Measurements from ENCODE around the gene CHSY3.

Gene CHSY3

DNA sequence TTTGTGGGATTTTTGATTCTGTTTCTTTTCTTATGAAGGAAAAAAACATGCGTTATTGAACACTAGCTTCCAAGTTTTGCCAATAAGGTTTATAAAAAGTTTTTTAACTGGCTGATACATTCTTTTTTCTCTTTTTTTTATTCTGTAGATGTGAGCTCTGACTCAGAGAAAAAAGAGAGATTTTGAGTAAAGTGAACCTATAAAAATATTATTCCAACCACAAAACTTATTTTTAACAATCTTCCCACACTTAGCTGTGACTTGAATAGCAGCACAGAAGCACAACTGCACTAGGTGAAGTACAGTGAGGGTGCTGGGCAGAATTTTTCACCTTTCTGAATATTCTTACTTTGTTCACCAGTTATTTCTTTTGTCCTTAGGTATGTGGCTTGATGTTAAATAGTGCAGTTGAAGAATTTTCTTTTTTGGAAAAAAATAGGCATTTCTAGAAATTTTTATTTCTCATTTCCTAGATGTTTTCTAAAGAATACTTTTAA is 41.6 kb downstream of the CHSY3 start:
- no peak for DNase-seq (ENCODE audit: low read depth in 2 of 2)

GRCh38 chr5:129951039-129951438 is 46.8 kb downstream of the CHSY3 start:
- no peak for DNase-seq (ENCODE audit: low read depth in 2 of 2)

- no peak for DNase-seq (ENCODE audit: low read depth in 2 of 2)
Observed at GRCh38 chr5:129958581-129958980, 54.3 kb downstream of the CHSY3 start.

- DNase-seq (ENCODE audit: low read depth in 2 of 2): no peak
Observed at GRCh38 chr5:129960831-129961230, 56.6 kb downstream of the CHSY3 start.

DNA sequence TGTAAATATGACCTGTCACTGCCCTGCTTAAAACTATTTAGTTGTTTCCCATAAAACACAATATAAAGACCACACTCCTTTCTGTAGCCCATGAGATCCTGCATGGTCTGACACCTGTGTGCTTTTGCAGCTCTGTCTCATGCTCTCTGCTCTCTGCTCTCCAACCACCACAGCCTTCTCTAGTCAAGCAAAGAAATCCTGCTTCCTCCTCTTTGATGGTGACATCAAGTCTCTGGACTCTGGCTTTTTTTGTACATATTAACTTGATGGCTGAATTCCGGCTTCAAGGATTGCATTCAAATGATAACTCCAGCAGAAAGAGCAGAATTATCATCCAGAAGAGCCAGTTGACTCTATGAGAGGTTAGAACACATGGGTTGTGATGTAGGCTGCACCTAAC is 58.2 kb downstream of the CHSY3 start:
- DNase-seq (ENCODE audit: low read depth in 2 of 2): no peak

- DNase-seq (ENCODE audit: low read depth in 2 of 2): no peak
Observed at GRCh38 chr5:129963359-129963758, 59.1 kb downstream of the CHSY3 start.

GRCh38 chr5:129966071-129966470 is 61.8 kb downstream of the CHSY3 start:
- DNase-seq (ENCODE audit: low read depth in 2 of 2): no peak

GRCh38 chr5:129971714-129972113 is 67.4 kb downstream of the CHSY3 start:
- DNase-seq (ENCODE audit: low read depth in 2 of 2): no peak

DNA sequence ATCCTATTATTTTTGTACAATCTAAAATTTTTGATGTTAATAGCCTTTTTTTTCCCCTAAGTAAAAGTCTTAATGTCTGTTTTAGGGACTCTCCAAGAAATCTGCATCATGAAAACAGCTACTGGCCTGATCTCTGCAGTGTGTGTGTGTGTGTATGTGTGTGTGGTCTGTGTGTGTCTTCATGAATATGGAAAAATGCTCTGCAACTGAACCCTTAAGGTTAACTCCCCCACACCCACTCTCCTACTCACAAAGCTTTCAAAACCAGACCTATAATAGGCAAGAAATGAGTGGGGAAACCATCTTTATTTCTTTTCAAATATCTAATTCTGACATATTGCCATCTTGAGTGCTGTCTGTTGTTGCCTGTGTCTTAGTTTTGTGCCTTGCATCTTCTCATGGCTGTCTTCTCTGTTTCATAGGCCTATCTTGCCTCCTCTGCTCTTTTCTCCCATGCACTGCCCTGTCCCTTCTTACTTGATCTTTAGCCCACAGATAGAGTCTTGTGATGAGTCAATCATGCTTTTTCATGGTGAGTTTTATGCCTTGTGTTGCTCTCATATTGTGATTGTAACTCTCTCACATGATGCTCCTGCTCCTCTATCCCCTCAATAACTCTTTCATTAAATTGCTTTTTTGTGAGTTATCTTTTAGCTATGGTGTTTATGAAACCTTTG is 68.3 kb downstream of the CHSY3 start:
- DNase-seq (ENCODE audit: low read depth in 2 of 2): no peak

DNA sequence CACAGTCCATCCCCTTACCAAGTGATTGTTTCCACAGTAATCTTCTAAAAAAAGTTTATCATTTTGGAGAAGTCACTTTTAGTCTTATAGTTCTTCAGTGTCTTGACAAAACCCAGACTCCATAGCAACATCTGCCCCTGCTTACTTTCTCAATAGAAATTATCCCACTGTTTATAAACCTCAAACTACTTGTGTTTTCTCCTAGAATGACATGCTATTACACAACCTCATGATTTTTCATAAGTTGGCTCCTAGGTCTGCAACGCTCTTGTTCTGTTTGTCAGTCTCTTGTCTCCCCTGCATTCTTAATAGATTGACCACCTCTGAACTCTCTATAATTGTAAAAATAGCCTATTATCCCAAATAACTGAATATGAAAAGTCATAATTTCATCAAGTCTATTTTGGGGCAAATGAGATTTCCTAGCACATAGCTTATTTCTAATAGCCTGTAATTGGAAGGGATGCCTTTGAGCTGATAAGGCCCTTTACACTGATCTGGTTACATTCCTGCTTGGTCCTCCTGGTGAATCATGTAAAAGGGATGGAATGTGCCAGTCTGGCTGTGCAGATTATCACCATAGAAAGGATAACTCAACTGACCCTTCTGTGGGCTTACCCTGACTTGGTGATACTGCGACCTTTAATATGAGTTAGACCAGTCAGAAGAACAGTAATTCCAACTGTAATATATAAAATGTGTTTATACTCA is 69.6 kb downstream of the CHSY3 start:
- no peak for DNase-seq (ENCODE audit: low read depth in 2 of 2)

GRCh38 chr5:129977810-129978209 is 73.5 kb downstream of the CHSY3 start:
- DNase-seq (ENCODE audit: low read depth in 2 of 2): no peak

DNA sequence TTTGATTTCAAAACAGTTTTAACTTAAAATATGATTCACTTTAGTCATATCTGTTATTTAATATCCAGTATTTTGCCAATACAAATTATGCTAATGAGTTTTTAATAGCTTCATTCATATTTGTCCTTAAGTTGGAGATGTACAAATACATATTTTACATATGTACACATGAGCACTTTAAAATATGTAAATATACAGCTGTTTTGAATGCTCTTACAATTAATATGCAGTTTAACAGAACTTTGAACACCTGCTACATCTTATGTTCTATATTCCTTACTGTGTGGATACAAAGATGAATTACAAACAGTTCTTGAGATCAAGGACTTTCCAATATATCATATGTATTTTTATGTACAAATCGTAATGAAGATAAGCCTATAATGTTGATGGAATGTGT is 74.0 kb downstream of the CHSY3 start:
- no peak for DNase-seq (ENCODE audit: low read depth in 2 of 2)

DNA sequence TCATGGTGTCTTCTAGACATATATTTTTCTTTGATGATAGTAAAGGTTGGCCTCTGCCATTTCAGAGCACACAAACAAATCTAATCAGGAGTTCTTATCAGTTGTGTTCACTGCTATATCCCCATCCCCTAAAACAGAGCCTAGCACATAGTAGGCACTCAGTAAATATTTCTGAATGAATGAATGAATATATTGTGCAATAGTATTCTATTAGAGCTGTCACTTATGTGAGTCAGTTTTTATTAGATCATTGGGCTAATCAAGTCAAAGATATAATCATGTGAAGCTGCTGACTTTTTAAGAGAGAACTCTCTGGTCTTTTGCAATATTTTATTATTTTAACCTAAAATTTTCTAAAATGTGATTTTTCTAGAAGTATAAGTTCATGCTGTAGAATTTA is 84.2 kb downstream of the CHSY3 start:
- no peak for DNase-seq (ENCODE audit: low read depth in 2 of 2)

- DNase-seq (ENCODE audit: low read depth in 2 of 2): no peak
Observed at GRCh38 chr5:129991780-129992179, 87.5 kb downstream of the CHSY3 start.

DNA sequence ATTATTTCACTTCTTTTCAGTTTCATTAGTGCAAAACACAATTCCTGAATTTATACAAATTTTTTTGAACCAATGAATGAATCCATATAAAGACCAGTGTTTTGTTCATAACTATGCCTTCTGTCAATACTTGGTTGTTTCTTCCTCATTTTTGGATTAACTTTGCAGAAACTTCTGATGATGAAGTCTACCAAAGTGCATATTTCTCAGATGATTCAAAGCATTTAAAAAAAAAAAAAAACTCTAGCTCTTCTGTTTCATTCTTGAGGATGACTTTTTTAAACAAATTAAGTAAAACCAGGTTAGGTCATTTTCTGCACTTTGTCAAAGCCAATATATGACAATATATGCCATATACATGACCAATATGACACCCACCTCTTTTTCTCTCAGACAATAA is 92.6 kb downstream of the CHSY3 start:
- DNase-seq (ENCODE audit: low read depth in 2 of 2): no peak

DNA sequence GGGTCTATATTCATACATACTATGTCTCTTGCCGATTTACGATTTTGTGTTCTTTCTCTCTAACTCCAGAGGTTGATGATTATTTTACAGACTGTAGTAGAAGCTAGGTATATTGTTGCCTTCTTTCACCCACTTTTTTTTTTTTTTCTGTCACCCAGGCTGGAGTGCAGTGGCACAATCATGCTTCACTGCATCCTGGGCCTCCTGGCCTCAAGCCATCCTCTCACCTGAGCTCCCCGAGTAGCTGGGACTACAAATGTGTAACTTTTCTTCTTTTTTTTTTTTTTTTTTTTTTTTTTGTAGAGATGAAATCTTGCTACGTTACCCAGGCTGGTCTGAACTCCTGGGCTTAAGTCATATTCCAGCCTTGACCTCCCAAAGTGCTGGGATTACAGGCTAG is 96.2 kb downstream of the CHSY3 start:
- DNase-seq (ENCODE audit: low read depth in 2 of 2): no peak

DNA sequence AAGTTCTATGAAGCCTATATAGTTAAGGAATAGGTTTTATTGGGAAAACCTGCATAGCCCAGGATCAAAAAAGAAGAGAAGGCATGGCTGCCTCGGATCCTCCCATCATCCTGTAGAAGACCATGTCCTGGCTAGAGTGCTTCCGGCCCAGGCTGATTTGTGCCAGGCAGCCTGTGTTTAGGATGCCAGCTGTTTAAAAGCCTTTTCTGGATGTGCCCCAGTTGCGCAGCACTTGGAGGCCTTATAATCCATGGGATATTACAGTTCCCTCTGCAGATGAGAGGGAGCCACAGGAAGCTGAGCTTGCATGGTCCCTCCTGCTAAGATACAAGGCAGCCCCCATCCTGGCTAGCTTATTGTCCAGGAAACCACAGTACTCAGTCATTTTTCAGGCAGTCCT is 97.9 kb downstream of the CHSY3 start:
- no peak for DNase-seq (ENCODE audit: low read depth in 2 of 2)

DNA sequence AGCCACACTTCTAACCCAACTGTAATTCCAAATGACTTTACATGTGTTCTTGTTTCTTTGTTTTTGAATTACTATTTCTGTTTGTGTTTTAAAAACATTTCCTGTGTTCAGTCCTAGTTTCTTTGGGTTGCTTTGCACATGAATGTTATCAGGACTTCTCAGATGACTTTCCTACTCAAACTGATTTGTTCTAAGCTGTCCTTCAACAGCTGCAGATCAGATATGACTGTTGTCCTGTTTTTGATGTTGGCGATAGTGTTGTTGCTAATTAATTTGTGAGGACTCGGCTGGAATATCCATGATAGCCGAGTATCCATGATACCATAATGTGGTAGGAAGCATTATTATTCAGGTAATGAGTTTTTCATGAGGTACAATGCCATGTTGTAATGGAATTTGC is 98.6 kb downstream of the CHSY3 start:
- DNase-seq (ENCODE audit: low read depth in 2 of 2): no peak

DNA sequence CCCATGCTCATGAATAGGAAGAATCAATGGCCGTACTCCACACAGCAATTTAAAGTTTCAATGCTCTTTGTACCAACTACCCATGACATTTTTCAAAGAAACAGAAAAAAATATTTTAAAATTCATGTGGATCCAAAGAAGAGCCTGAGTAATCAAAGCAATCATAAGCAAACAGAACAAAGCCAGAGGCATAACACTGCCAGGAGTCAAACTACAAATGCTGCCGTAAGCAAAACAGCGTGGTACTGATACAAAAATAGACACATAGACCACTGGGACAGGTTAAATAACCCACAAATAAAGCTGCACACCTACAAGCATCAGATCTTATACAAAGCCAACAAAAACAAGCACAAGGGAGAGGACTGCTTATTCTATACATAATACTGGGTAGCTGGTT is 107.7 kb downstream of the CHSY3 start:
- no peak for DNase-seq (ENCODE audit: low read depth in 2 of 2)

GRCh38 chr5:130017173-130017572 is 112.9 kb downstream of the CHSY3 start:
- DNase-seq (ENCODE audit: low read depth in 2 of 2): no peak

DNA sequence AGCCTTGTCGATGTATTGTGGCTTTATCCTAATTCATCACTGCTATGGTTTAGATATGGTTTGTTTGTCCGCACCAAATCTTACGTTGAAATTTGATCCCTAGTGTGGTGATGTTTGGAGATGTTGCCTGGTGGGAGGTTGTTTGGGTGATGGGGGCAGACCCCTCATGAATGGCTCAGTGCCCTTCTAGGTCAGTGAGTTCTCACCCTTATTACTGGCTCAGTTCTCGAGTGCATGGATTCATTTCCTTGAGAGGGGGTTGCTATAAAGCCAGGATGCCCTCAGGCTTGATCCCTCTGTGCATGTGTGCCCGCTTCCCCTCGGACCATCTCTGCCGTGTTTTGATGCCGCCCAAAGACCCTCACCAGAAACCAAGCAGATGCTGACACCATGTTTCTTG is 114.4 kb downstream of the CHSY3 start:
- DNase-seq (ENCODE audit: low read depth in 2 of 2): no peak

GRCh38 chr5:130021000-130021399 is 116.7 kb downstream of the CHSY3 start:
- no peak for DNase-seq (ENCODE audit: low read depth in 2 of 2)

- DNase-seq (ENCODE audit: low read depth in 2 of 2): no peak
Observed at GRCh38 chr5:130021876-130022275, 117.6 kb downstream of the CHSY3 start.

DNA sequence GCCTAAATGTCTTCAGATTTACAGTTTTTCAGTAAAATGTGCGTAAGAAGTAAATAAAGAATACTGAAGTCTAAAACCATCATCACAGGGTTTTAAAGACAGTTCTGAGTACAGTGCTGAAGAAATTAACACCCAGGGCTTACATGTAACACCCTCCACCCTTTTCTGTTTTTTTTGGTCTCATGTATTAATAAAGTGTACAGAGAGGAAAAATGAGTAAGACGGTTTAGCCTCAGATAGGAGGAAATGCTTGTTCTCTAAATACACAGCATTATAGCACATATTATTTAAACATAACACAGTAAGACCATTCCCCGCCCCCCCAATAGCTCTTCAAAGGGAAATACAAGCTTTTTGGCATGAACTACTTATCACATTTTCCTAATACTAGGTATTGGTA is 119.3 kb downstream of the CHSY3 start:
- no peak for DNase-seq (ENCODE audit: low read depth in 2 of 2)
